Trophoblast cell (in vitro differentiated cells and primary cell): ENCODE measurements around the gene MSRB3.
"Not testable (repeated sequence)": the region's sequence is repeated elsewhere in the genome, so short reads cannot be mapped to it uniquely, and the experiment has no call there.

ENCODE experiments used
- DNase-seq, 2 donors: peaks; one replicate each; pipeline ENCODE4 v3.0.0-alpha.2; 2016
- H2AFZ ChIP-seq: 2 replicates; pipeline ENCODE4 v1.6.1; 2013; ENCODE audit warnings: low read length, moderate library complexity, mild to moderate bottlenecking; ENCODE audit not compliant: insufficient read depth, poor library complexity
- H2AK5ac ChIP-seq: 2 replicates; pipeline ENCODE4 v1.6.1; 2013; ENCODE audit warnings: mild to moderate bottlenecking, low read length
- H2BK120ac ChIP-seq: 2 replicates; pipeline ENCODE4 v1.6.1; 2013; ENCODE audit warnings: low read length, mild to moderate bottlenecking, moderate library complexity; ENCODE audit not compliant: insufficient read depth, poor library complexity
- H2BK12ac ChIP-seq: 2 replicates; pipeline ENCODE4 v1.6.1; 2013; ENCODE audit warnings: mild to moderate bottlenecking, low read length, moderate library complexity
- H2BK5ac ChIP-seq: 2 replicates; pipeline ENCODE4 v1.6.1; 2013; ENCODE audit warnings: low read length, low read depth, moderate library complexity, mild to moderate bottlenecking; ENCODE audit not compliant: poor library complexity
- H3K14ac ChIP-seq: 2 replicates; pipeline ENCODE4 v1.6.1; 2013; ENCODE audit warnings: mild to moderate bottlenecking, low read length
- H3K18ac ChIP-seq: 2 replicates; pipeline ENCODE4 v1.6.1; 2013; ENCODE audit warnings: mild to moderate bottlenecking, low read length
- H3K23ac ChIP-seq: 2 replicates; pipeline ENCODE4 v1.6.1; 2013; ENCODE audit warnings: low read length
- H3K27ac ChIP-seq: 2 replicates; pipeline ENCODE4 v1.5.1; 2013; ENCODE audit warnings: low read depth, mild to moderate bottlenecking, inconsistent platforms, low read length, moderate library complexity
- H3K27me3 ChIP-seq: 2 replicates; pipeline ENCODE4 v1.6.1; 2013; ENCODE audit warnings: inconsistent platforms, mild to moderate bottlenecking, low read length, moderate library complexity; ENCODE audit not compliant: insufficient read depth
- H3K36me3 ChIP-seq, 2 experiments: 1 replicate in 1 of 2; 2 replicates in 1 of 2; pipeline ENCODE4 v1.6.1; 2013; ENCODE audit warnings: low read length in 2 of 2, mild to moderate bottlenecking in 2 of 2, moderate library complexity in 1 of 2; ENCODE audit not compliant: insufficient read depth in 2 of 2, control insufficient read depth in 1 of 2
- H3K4ac ChIP-seq: 2 replicates; pipeline ENCODE4 v1.6.1; 2013; ENCODE audit warnings: low read depth, mild to moderate bottlenecking, low read length, moderate library complexity
- H3K4me1 ChIP-seq, 2 experiments: 1 replicate in 1 of 2; 2 replicates in 1 of 2; pipeline ENCODE4 v1.6.1; 2013; ENCODE audit warnings: low read length in 2 of 2, mild to moderate bottlenecking in 2 of 2, moderate library complexity in 1 of 2; ENCODE audit not compliant: insufficient read depth in 2 of 2, control insufficient read depth in 1 of 2
- H3K4me2 ChIP-seq: 2 replicates; pipeline ENCODE4 v1.6.1; 2013; ENCODE audit warnings: inconsistent platforms, mild to moderate bottlenecking, low read length, moderate library complexity
- H3K4me3 ChIP-seq: 2 replicates; pipeline ENCODE4 v1.5.1; 2013; ENCODE audit warnings: mild to moderate bottlenecking, low read depth, low read length, inconsistent platforms
- H3K79me1 ChIP-seq: one replicate; pipeline ENCODE4 v1.6.1; 2013; ENCODE audit warnings: low read length
- H3K79me2 ChIP-seq: 2 replicates; pipeline ENCODE4 v1.6.1; 2013; ENCODE audit warnings: low read length, mild to moderate bottlenecking; ENCODE audit not compliant: control insufficient read depth, insufficient read depth, poor library complexity
- H3K9ac ChIP-seq: 2 replicates; pipeline ENCODE4 v1.6.1; 2013; ENCODE audit warnings: mild to moderate bottlenecking, low read length
- H3K9me3 ChIP-seq: 2 replicates; pipeline ENCODE4 v1.6.1; 2013; ENCODE audit warnings: low read depth, mild to moderate bottlenecking, control low read depth, inconsistent platforms, low read length; ENCODE audit not compliant: insufficient read depth
- H4K12ac ChIP-seq: 2 replicates; pipeline ENCODE4 v1.6.1; 2013; ENCODE audit warnings: low read depth, mild to moderate bottlenecking, low read length, moderate library complexity
- H4K8ac ChIP-seq: 2 replicates; pipeline ENCODE4 v1.6.1; 2013; ENCODE audit warnings: low read depth, mild to moderate bottlenecking, low read length, moderate library complexity
- H4K91ac ChIP-seq: one replicate; pipeline ENCODE4 v1.6.1; 2013; ENCODE audit warnings: low read depth, mild to moderate bottlenecking, low read length, moderate library complexity
- WGBS: extraction: QIAGEN DNeasy Blood & Tissue Kit; methylation state at CpG from one replicate; pipeline ENCODE4 v1.1.7; 2013; ENCODE audit warnings: missing lambda C conversion rate; ENCODE audit not compliant: insufficient read length, insufficient coverage; ENCODE audit errors: extremely low coverage; 5-methylcytosine and 5-hydroxymethylcytosine counted together

The MSRB3 gene

DNA sequence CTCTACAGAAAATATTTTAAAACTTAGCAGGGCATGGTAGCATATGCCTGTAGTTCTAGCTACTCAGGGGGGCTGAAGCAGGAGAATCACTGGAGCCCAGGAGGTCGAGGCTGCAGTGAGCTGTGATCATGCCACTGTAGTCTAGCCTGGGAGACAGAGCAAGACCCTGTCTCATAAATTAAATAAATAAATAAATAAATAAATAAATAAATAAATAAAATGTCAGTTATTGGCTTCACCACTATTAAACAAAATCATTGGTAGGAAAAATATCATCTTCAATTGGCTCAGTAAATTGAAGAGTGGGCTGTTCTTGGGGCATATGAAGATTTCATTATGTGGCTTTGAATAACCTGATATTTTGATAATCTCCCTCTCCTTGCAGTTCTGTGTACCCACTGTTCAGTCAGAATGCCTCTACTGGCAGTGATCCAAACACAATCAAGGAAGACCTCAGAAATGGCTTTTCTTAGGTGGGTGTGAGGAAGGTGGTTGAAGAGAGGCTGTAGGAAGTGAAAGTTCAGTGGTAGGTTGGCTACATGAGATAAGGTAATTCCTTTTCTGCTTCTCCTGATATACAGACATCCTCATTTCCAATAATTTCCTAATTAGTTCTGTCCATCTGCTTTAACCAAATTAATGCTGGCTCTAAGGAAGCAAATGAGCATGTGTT lies 175.8 kb downstream of the MSRB3 start:
- H3K14ac ChIP-seq, result no peak overlapping the region
- no peak overlapping the region for H2BK5ac ChIP-seq
- no peak overlapping the region for H2BK12ac ChIP-seq
- no peak overlapping the region for H4K12ac ChIP-seq
- H2BK120ac ChIP-seq, result no peak overlapping the region
- no peak overlapping the region for H3K4ac ChIP-seq
- no peak overlapping the region for H2AK5ac ChIP-seq
- H3K18ac ChIP-seq, result no peak overlapping the region
- no peak overlapping the region for H4K91ac ChIP-seq
- no peak overlapping the region for H3K9ac ChIP-seq
- H3K79me1 ChIP-seq, result no peaks in the 10 kb centered on the region
- H3K27me3 ChIP-seq, result no peaks in the 10 kb centered on the region
- no peak overlapping the region for H3K23ac ChIP-seq
- H3K4me1 ChIP-seq, result no peaks in the 10 kb centered on the region
- no peaks in the 10 kb centered on the region for H3K79me2 ChIP-seq
- H3K9me3 ChIP-seq, result no peaks in the 10 kb centered on the region
- H3K27ac ChIP-seq, result no peak overlapping the region
- H4K8ac ChIP-seq, result no peak overlapping the region
- no peak overlapping the region for H3K4me3 ChIP-seq
- no peak overlapping the region for H2AFZ ChIP-seq
- no peaks in the 10 kb centered on the region for H3K36me3 ChIP-seq
- DNase-seq, result no peak
- no CpG with 5 or more reads among the region's 1 CpG for WGBS
- no peak overlapping the region for H3K4me2 ChIP-seq

DNA sequence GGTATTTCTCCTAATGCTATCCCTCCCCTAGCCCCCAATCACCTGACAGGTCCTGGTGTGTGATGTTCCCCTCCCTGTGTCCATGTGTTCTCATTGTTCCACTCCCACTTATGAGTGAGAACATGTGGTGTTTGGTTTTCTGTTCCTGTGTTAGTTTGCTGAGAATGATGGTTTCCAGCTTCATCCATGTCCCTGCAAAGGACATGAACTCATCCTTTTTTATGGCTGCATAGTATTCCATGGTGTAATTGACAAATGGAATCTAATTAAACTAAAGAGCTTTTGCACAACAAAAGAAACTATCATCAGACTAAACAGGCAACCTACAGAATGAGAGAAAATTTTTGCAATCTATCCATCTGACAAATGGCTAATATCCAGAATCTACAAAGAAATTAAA lies 178.9 kb downstream of the MSRB3 start:
- not testable (repeated sequence) for H3K27ac ChIP-seq, H3K23ac ChIP-seq, H3K9me3 ChIP-seq, DNase-seq, H4K91ac ChIP-seq, H3K14ac ChIP-seq, H2AFZ ChIP-seq, H2BK5ac ChIP-seq, H2BK12ac ChIP-seq, H2AK5ac ChIP-seq, H3K79me1 ChIP-seq, H3K4me3 ChIP-seq, H3K27me3 ChIP-seq, H3K9ac ChIP-seq, H3K4me1 ChIP-seq, H3K4ac ChIP-seq, H3K79me2 ChIP-seq, H3K36me3 ChIP-seq, H4K8ac ChIP-seq, H3K18ac ChIP-seq, H4K12ac ChIP-seq, H2BK120ac ChIP-seq, H3K4me2 ChIP-seq

GRCh38 chr12:65458718-65459117 lies 180.2 kb downstream of the MSRB3 start:
- no CpG with 5 or more reads among the region's 2 CpGs for WGBS
- Histone ChIP-seq H2BK5ac (no peak overlapping the region), H4K12ac (no peak overlapping the region), H4K8ac (no peak overlapping the region), H2AFZ (no peak overlapping the region), H3K23ac (no peak overlapping the region), H3K4ac (no peak overlapping the region), H3K14ac (no peak overlapping the region), H2BK120ac (no peak overlapping the region), H3K4me2 (no peak overlapping the region), H3K4me3 (no peak overlapping the region), H3K9ac (no peak overlapping the region), H3K79me1 (no peaks in the 10 kb centered on the region), H3K18ac (no peak overlapping the region), H2AK5ac (no peak overlapping the region), H4K91ac (no peak overlapping the region), H3K27me3 (no peaks in the 10 kb centered on the region), H3K27ac (no peak overlapping the region), H3K4me1 (no peaks in the 10 kb centered on the region), H3K79me2 (no peaks in the 10 kb centered on the region), H3K9me3 (no peaks in the 10 kb centered on the region), H2BK12ac (no peak overlapping the region), H3K36me3 (no peaks in the 10 kb centered on the region)
- DNase-seq, result no peak

- no peak overlapping the region for H4K12ac ChIP-seq
- H2BK12ac ChIP-seq, result no peak overlapping the region
- no peaks in the 10 kb centered on the region for H3K36me3 ChIP-seq
- no peak overlapping the region for H3K18ac ChIP-seq
- H3K27me3 ChIP-seq, result no peaks in the 10 kb centered on the region
- no peak overlapping the region for H2AK5ac ChIP-seq
- H3K23ac ChIP-seq, result no peak overlapping the region
- H3K9ac ChIP-seq, result no peak overlapping the region
- no peak overlapping the region for H3K14ac ChIP-seq
- no peak overlapping the region for H4K91ac ChIP-seq
- no peak overlapping the region for H2BK120ac ChIP-seq
- no peak for DNase-seq
- no peaks in the 10 kb centered on the region for H3K9me3 ChIP-seq
- H2BK5ac ChIP-seq, result no peak overlapping the region
- no peaks in the 10 kb centered on the region for H3K79me1 ChIP-seq
- no peak overlapping the region for H3K4me2 ChIP-seq
- no peak overlapping the region for H4K8ac ChIP-seq
- no peak overlapping the region for H2AFZ ChIP-seq
- H3K4ac ChIP-seq, result no peak overlapping the region
- H3K79me2 ChIP-seq, result no peaks in the 10 kb centered on the region
- H3K27ac ChIP-seq, result no peak overlapping the region
- no peaks in the 10 kb centered on the region for H3K4me1 ChIP-seq
- H3K4me3 ChIP-seq, result no peak overlapping the region
Observed at GRCh38 chr12:65459545-65459944, 181.1 kb downstream of the MSRB3 start.
